Panc1 (cell line): ENCODE data around the gene C17orf67. TPM values are rescaled to one million over a fixed set of nuclear protein-coding genes. Genes with fewer than 3 reads are reported as not detected.

Experiments
- ATAC-seq: fragments of 200-7000 bp; cut with Tn5 transposase; 2 replicates; pipeline ENCODE4 v1.9.1; 2020; ENCODE audit warnings: mild to moderate bottlenecking, moderate library complexity
- BruUV-seq: library from RNA; stranded (reverse); fragments of 400-500 nt; replicated peaks from 2 replicates; lab custom pipeline; 2021; lab: Mats Ljungman, UMichigan
- CTCF ChIA-PET: fragments of 300-600 bp; sonication (Branson Sonifier 250); formaldehyde crosslinking; loops from one replicate; lab custom pipeline; 2022; ENCODE audit warnings: antibody characterized with exemption; lab: Charles Lee
- POLR2A ChIA-PET: fragments of 300-600 bp; sonication (Branson Sonifier 250); formaldehyde crosslinking; loops from one replicate; lab custom pipeline; 2022; ENCODE audit warnings: antibody characterized with exemption; lab: Charles Lee
- DNase-seq: peaks from one replicate; pipeline ENCODE4 v3.0.0-alpha.2; 2010; ENCODE audit warnings: low read depth, low spot score
- H3K27ac ChIP-seq: 2 replicates; pipeline ENCODE4 v1.5.1; 2011; ENCODE audit warnings: mild to moderate bottlenecking, low read length, inconsistent platforms
- H3K27me3 ChIP-seq: fragments of 200-500 bp; sonication (Bioruptor generic); 2 replicates; pipeline ENCODE4 v1.6.0; 2014; ENCODE audit warnings: low read length, inconsistent platforms; ENCODE audit not compliant: control insufficient read depth, insufficient read depth
- H3K36me3 ChIP-seq: fragments of 200-500 bp; sonication (Bioruptor generic); 2 replicates; pipeline ENCODE4 v1.5.1; 2014; ENCODE audit warnings: inconsistent platforms, mild to moderate bottlenecking, low read length, moderate library complexity; ENCODE audit not compliant: control insufficient read depth, insufficient read depth
- H3K4me1 ChIP-seq: 2 replicates; pipeline ENCODE4 v1.5.1; 2011; ENCODE audit warnings: inconsistent platforms, mild to moderate bottlenecking, low read length, moderate library complexity; ENCODE audit not compliant: control insufficient read depth, insufficient read depth
- H3K4me3 ChIP-seq, 2 experiments: 2 replicates each; pipeline ENCODE4 v1.5.1; 2011 to 2012; ENCODE audit warnings: low read depth in 2 of 2, low read length in 2 of 2, mild to moderate bottlenecking in 2 of 2, inconsistent platforms in 1 of 2, moderate library complexity in 1 of 2
- H3K9me3 ChIP-seq: fragments of 200-500 bp; sonication (Bioruptor generic); 2 replicates; pipeline ENCODE4 v1.5.1; 2014; ENCODE audit warnings: low read depth, mild to moderate bottlenecking, inconsistent platforms, low read length, moderate library complexity; ENCODE audit not compliant: control insufficient read depth, insufficient read depth
- POLR2AphosphoS5 ChIP-seq: IDR thresholded peaks from 2 replicates; pipeline ENCODE4 v1.6.1; 2012; ENCODE audit warnings: mild to moderate bottlenecking, low read depth, low read length, moderate library complexity
- REST ChIP-seq, 2 experiments: IDR thresholded peaks; 2 replicates each; pipeline ENCODE4 v1.6.1; 2011 to 2012; ENCODE audit warnings: low read depth in 2 of 2, control low read depth in 1 of 2, low read length in 1 of 2, mild to moderate bottlenecking in 1 of 2, moderate library complexity in 1 of 2; ENCODE audit not compliant: insufficient read depth in 1 of 2
- SIN3A ChIP-seq: IDR thresholded peaks from 2 replicates; pipeline ENCODE4 v1.6.1; 2012; ENCODE audit warnings: low read depth, mild to moderate bottlenecking, low read length, moderate library complexity, borderline replicate concordance; ENCODE audit not compliant: insufficient read depth
- TCF7L2 ChIP-seq: IDR thresholded peaks from 2 replicates; pipeline ENCODE4 v1.6.1; 2011; ENCODE audit warnings: mild to moderate bottlenecking, low read depth, low read length, inconsistent platforms
- in situ Hi-C: cut with HindIII; loops from 2 replicates; pipeline ENCODE4 v1.10.0; 2016; ENCODE audit warnings: low sequenced_read_pairs, low pct_unique_long_range_greater_than_20kb
- intact Hi-C: fragments of 100-400 bp; cut with micrococcal nuclease; formaldehyde crosslinking; loops from one replicate; pipeline ENCODE4 v1.10.0; 2022; ENCODE audit not compliant: unreplicated experiment
- total RNA-seq: library from RNA; stranded (reverse); gene quantifications from one replicate; pipeline ENCODE4 v1.2.1, GENCODE V29; 2021; ENCODE audit not compliant: unreplicated experiment
- TF ChIP-seq, protein P1 (sequence below): fragments of 450-650 bp; IDR thresholded peaks from 2 replicates; pipeline ENCODE4 v1.5.1; 2017; ENCODE audit warnings: mild to moderate bottlenecking

Gene C17orf67
- total RNA-seq, 1 experiment from 2014 or later: 3.4 TPM

GRCh38 chr17:56785405-56785804, 48.3 kb downstream of the C17orf67 start:
- Histone ChIP-seq H3K4me1 (peaks cover 13% of the 10 kb centered on the region), H3K4me3 (no peak overlapping the region), H3K36me3 (no peaks in the 10 kb centered on the region), H3K27me3 (no peaks in the 10 kb centered on the region), H3K9me3 (no peaks in the 10 kb centered on the region), H3K27ac (peak overlapping the region; percentile 36; the same call in 1 of the 2 replicates)
- in situ Hi-C loops (no loop called here), intact Hi-C loops (no loop called here)
- ATAC-seq: no peak
- BruUV-seq: no TSS peak
- ChIA-PET CTCF (interaction anchor here (0.6 kb wide), 1 partner anchor 70 kb away, joined by 3 read pairs; no protein-coding TSS in a partner anchor), POLR2A (interaction anchor here (0.6 kb wide), 2 partner anchors 15 to 67 kb away, joined by 3 read pairs; no protein-coding TSS in a partner anchor)
- TF ChIP-seq POLR2AphosphoS5 (no peak), REST (IDR thresholded peaks at IDR 0.05; ENCODE audit: insufficient read depth in 1 of 2, low read depth in 2 of 2, low read length in 1 of 2) (no peak), SIN3A (no peak), TCF7L2 (no peak)
- TF ChIP-seq, protein P1, sequence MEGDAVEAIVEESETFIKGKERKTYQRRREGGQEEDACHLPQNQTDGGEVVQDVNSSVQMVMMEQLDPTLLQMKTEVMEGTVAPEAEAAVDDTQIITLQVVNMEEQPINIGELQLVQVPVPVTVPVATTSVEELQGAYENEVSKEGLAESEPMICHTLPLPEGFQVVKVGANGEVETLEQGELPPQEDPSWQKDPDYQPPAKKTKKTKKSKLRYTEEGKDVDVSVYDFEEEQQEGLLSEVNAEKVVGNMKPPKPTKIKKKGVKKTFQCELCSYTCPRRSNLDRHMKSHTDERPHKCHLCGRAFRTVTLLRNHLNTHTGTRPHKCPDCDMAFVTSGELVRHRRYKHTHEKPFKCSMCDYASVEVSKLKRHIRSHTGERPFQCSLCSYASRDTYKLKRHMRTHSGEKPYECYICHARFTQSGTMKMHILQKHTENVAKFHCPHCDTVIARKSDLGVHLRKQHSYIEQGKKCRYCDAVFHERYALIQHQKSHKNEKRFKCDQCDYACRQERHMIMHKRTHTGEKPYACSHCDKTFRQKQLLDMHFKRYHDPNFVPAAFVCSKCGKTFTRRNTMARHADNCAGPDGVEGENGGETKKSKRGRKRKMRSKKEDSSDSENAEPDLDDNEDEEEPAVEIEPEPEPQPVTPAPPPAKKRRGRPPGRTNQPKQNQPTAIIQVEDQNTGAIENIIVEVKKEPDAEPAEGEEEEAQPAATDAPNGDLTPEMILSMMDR: no peak
- DNase-seq: no peak

DNA sequence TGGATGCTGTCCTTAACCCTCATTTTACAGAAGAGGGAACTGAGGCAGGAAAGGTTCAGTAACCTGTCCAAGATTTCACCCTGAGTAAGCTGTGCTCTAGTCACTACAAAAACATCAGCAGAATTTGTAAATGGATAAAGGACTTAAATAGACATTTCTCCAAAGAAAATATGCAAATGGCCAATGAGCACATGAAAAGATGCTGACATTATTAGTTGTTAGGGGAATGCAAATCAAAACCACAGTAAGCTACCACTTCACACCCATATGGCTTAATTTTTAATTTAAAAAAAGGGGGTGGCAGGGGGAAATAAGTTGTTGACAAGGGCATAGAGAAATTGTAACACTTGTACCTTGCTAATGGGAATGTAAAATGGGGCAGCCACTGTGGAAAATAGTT, 51.4 kb downstream of the C17orf67 start:
- in situ Hi-C loops: no loop called here
- ChIA-PET CTCF (no interaction called here), POLR2A (interaction anchor here (0.6 kb wide), 1 partner anchor 1317 kb away, joined by 3 read pairs; no protein-coding TSS in a partner anchor)
- BruUV-seq: no TSS peak
- peaks cover 19% of the 10 kb centered on the region for H3K4me1 ChIP-seq
- no peak overlapping the region for H3K27ac ChIP-seq
- H3K36me3 ChIP-seq: no peaks in the 10 kb centered on the region
- intact Hi-C loops: loop anchor here (5.0 kb wide), 2 partner anchors 65 to 190 kb away; partner anchors contain the start of gene NOG
- ATAC-seq: no peak
- no peak for DNase-seq
- no peaks in the 10 kb centered on the region for H3K9me3 ChIP-seq
- H3K4me3 ChIP-seq: no peak overlapping the region
- H3K27me3 ChIP-seq: no peaks in the 10 kb centered on the region
- TF ChIP-seq SIN3A (no peak), REST (IDR thresholded peaks at IDR 0.05; ENCODE audit: insufficient read depth in 1 of 2, low read depth in 2 of 2, low read length in 1 of 2) (no peak), TCF7L2 (no peak), POLR2AphosphoS5 (no peak)
- TF ChIP-seq, protein P1: no peak
